NCI-H446 treated with DMSO at 0.1 percent for 48 hours (cell line): ENCODE data around the gene PNPLA7.
"Not testable (repeated sequence)": the region's sequence is repeated elsewhere in the genome, so short reads cannot be mapped to it uniquely, and the experiment has no call there.

Experiments
- DNase-seq: peaks from one replicate; lab custom pipeline; 2025; lab: John Stamatoyannopoulos, UW

PNPLA7 gene

GRCh38 chr9:137460363-137461315, 89.6 kb downstream of the PNPLA7 start:
- no peak for DNase-seq

- DNase-seq = no peak
These were observed 90.4 kb downstream of the PNPLA7 start for GRCh38 chr9:137459601-137460362.

GRCh38 chr9:137459152-137459600, 91.0 kb downstream of the PNPLA7 start, which contains the start of gene NSMF:
TSS of gene NSMF (minus strand) at chr9:137459334. CDS start at chr9:137459102, 232 bp downstream.
- DNase-seq = peak; percentile 22

GRCh38 chr9:137458194-137459151, 91.7 kb downstream of the PNPLA7 start:
- DNase-seq = peak; percentile 24

GRCh38 chr9:137457406-137458193, 92.6 kb downstream of the PNPLA7 start:
- DNase-seq = no peak

GRCh38 chr9:137456864-137457405, 93.3 kb downstream of the PNPLA7 start:
- DNase-seq = no peak

GRCh38 chr9:137456061-137456863, 93.9 kb downstream of the PNPLA7 start:
- no peak for DNase-seq

- no peak for DNase-seq
These were observed 94.7 kb downstream of the PNPLA7 start for GRCh38 chr9:137455359-137455991.

GRCh38 chr9:137454597-137455358, 95.4 kb downstream of the PNPLA7 start:
- no peak for DNase-seq

GRCh38 chr9:137454145-137454596, 96.0 kb downstream of the PNPLA7 start:
- DNase-seq = no peak

GRCh38 chr9:137453643-137454081, 96.5 kb downstream of the PNPLA7 start:
- no peak for DNase-seq

- DNase-seq = no peak
These were observed 97.2 kb downstream of the PNPLA7 start for GRCh38 chr9:137452761-137453642.

- no peak for DNase-seq
These were observed 98.0 kb downstream of the PNPLA7 start for GRCh38 chr9:137452006-137452760.

GRCh38 chr9:137451264-137452005, 98.8 kb downstream of the PNPLA7 start:
- DNase-seq = not testable (repeated sequence)

- DNase-seq = not testable (repeated sequence)
These were observed 99.5 kb downstream of the PNPLA7 start for GRCh38 chr9:137450539-137451222.
